ENCODE measurements around the gene LIX1L. TPM values are rescaled to one million over a fixed set of nuclear protein-coding genes. Genes with fewer than 3 reads are reported as not detected.
A peak's percentile ranks its signal among the peaks of the same experiment; 100 is the strongest.

The LIX1L gene
- total and polyA plus RNA-seq, 3 experiments from 2014 or later = 33.5 to 42.6 (median 41.8) TPM

DNA sequence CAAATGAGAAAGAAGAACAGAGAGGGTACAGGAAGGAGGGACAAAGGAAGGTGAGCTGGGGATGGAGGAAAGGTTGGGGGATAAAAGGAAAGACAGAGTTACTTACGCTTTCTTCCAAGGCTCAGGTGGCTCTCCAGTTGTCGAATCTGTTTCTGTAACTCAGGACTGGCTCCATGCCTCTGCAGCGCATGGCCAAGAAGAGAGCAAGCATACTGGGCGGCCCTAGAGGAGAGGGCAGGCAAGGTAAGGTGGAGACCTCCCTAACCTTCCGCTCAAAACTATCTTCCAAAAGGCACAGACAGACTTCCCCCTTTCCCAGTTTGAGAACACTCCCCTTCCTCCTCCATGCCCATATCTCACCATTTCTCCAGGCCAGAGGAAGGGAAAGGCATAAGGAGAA lies 40.2 kb downstream of the LIX1L start:
- H3K4me1 ChIP-seq (ENCODE audit: insufficient read depth, low read length) = peaks cover 21% of the 10 kb centered on the region
- Mint-ChIP-seq H3K9me3 (no peaks in the 10 kb centered on the region), H3K27ac (peak overlapping the region in 7 of 8 donors; percentile 83 to 98 (median 96)), H3K27me3 (no peaks in the 10 kb centered on the region), H3K36me3 (peaks cover 0 to 59% (median 12%) of the 10 kb centered on the region in 3 donors), H3K4me3 (peak overlapping the region; percentile 90 to 100 (median 97)), H3K4me1 (peaks cover 55 to 69% (median 60%) of the 10 kb centered on the region in 3 donors)
- no peak for DNase-seq
- CTCF ChIA-PET = interaction anchor here (1.2 to 2.1 kb wide), 4 partner anchors 10 to 72 kb away, joined by 3 to 9 read pairs (median 6); partner anchors contain the start of genes NUDT17 and RBM8A
- H3K9me3 ChIP-seq (ENCODE audit: low read length) = no peaks in the 10 kb centered on the region
- peak overlapping the region; percentile 85 for H3K4me3 ChIP-seq (ENCODE audit: low read length)
- peak overlapping the region; percentile 68 for H3K27ac ChIP-seq (ENCODE audit: low read depth, low read length)
- POLR2A ChIA-PET = interaction anchor here (2.0 to 2.5 kb wide), 5 partner anchors 10 to 79 kb away, joined by 8 to 45 read pairs (median 16); partner anchors contain the start of genes ANKRD34A, PIAS3, POLR3GL and RBM8A
- peaks cover 6% of the 10 kb centered on the region for H3K36me3 ChIP-seq (ENCODE audit: insufficient read depth, low read length)
- no peaks in the 10 kb centered on the region for H3K27me3 ChIP-seq (ENCODE audit: insufficient read depth, low read length, poor library complexity, severe bottlenecking)

DNA sequence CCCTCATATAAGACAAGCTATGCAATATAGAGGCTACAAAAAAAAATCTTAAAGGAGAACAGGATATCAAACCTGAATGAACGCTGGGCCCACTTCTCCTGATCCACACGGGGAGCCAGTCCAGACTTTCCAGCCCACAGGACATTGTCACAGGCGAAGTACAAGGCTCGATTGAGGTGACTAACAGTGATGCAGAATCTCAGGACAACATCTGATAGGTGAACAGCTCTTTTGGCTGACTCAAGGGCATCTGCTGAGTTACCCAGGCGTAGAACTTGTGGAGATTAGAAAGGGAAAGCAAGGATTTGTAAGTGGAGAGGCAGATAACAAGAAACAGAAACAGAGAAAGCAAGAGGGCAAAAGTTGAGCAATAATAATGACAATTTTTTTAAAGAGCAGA lies 41.1 kb downstream of the LIX1L start:
- H3K4me3 Mint-ChIP-seq = peak overlapping the region; percentile 70 to 100 (median 97)
- Histone ChIP-seq H3K4me3 (ENCODE audit: low read length) (no peak overlapping the region), H3K4me1 (ENCODE audit: insufficient read depth, low read length) (peaks cover 21% of the 10 kb centered on the region), H3K36me3 (ENCODE audit: insufficient read depth, low read length) (peaks cover 10% of the 10 kb centered on the region), H3K27ac (ENCODE audit: low read depth, low read length) (no peak overlapping the region), H3K9me3 (ENCODE audit: low read length) (no peaks in the 10 kb centered on the region), H3K27me3 (ENCODE audit: insufficient read depth, low read length, poor library complexity, severe bottlenecking) (no peaks in the 10 kb centered on the region)
- ChIA-PET POLR2A (interaction anchor here (1.8 kb wide), 1 partner anchor 10 kb away, joined by 9 read pairs; the partner anchor contains the start of gene RBM8A), CTCF (interaction anchor here (0.5 to 2.4 kb wide), 6 partner anchors 10 to 115 kb away, joined by 3 to 8 read pairs (median 4); partner anchors contain the start of genes NUDT17 and RBM8A)
- peaks cover 0 to 65% (median 14%) of the 10 kb centered on the region in 3 donors for H3K36me3 Mint-ChIP-seq
- H3K27me3 Mint-ChIP-seq = no peaks in the 10 kb centered on the region
- H3K9me3 Mint-ChIP-seq = no peaks in the 10 kb centered on the region
- H3K27ac Mint-ChIP-seq = peak overlapping the region in 7 of 8 donors; percentile 50 to 87 (median 85)
- DNase-seq = no peak
- peaks cover 55 to 69% (median 60%) of the 10 kb centered on the region in 3 donors for H3K4me1 Mint-ChIP-seq

DNA sequence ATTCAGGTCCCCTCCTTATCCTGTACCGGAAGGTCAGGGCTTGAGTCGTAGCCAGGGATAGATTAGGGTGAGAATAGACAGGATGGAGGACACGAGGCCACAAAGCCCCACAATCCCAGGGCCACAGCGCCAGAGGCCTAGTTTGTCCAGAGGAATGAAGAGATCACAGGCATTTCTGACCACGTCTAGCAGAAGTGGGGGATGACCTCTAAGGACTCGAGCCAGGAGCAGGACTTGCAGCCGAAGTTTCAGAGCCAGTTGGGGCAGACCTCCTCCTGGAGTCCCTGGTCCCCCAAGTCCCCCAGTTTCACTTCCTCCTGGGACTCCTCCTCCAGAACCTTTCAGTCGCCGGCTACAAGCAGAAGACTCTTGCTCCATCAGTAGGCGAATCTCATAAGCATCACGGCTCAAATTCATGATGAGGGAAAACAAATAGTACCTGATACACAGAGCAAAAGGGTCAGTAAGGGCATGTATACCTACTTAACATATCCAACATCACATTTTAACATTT lies 45.6 kb downstream of the LIX1L start:
- peaks cover 2% of the 10 kb centered on the region for H3K4me1 ChIP-seq (ENCODE audit: insufficient read depth, low read length)
- no peak overlapping the region for H3K4me3 ChIP-seq (ENCODE audit: low read length)
- H3K36me3 ChIP-seq (ENCODE audit: insufficient read depth, low read length) = peaks cover 17% of the 10 kb centered on the region
- DNase-seq = no peak
- H3K9me3 ChIP-seq (ENCODE audit: low read length) = no peaks in the 10 kb centered on the region
- Mint-ChIP-seq H3K27ac (no peak overlapping the region), H3K4me3 (no peak overlapping the region), H3K9me3 (no peaks in the 10 kb centered on the region), H3K4me1 (peaks cover 28 to 36% (median 35%) of the 10 kb centered on the region in 3 donors), H3K36me3 (peaks cover 0 to 61% (median 26%) of the 10 kb centered on the region in 3 donors), H3K27me3 (no peaks in the 10 kb centered on the region)
- POLR2A ChIA-PET = interaction anchor here (0.7 kb wide), 1 partner anchor 95 kb away, joined by 8 read pairs; no protein-coding TSS in a partner anchor
- no peaks in the 10 kb centered on the region for H3K27me3 ChIP-seq (ENCODE audit: insufficient read depth, low read length, poor library complexity, severe bottlenecking)
- CTCF ChIA-PET = interaction anchor here (1.2 to 5.7 kb wide), 2 partner anchors 67 kb away, joined by 3 to 42 read pairs; partner anchors contain the start of gene NUDT17
- H3K27ac ChIP-seq (ENCODE audit: low read depth, low read length) = no peak overlapping the region

DNA sequence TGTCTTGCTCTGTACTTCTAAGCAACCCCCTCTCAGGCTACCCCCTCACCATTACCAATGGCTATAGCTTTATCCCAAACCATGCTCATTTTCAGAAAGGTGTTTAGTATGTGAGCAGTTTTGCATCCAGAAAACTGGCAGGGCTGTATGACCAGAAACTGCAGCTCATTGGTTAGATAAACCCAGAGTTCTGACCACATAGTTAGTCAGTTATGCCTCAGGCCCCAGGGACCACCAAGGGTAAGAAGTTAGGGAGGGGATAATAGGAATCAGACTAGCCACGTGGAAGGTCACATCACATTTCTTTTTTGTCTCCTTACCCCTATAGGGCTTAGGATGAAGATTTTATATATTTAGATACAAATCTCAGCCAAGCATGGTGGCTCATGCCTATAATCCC lies 49.2 kb downstream of the LIX1L start:
- H3K4me1 ChIP-seq (ENCODE audit: insufficient read depth, low read length) = no peaks in the 10 kb centered on the region
- H3K27ac ChIP-seq (ENCODE audit: low read depth, low read length) = no peak overlapping the region
- no peak overlapping the region for H3K4me3 ChIP-seq (ENCODE audit: low read length)
- H3K4me3 Mint-ChIP-seq = no peak overlapping the region
- ChIA-PET CTCF (interaction anchor here (0.7 to 5.7 kb wide), 12 partner anchors 13 to 95 kb away, joined by 3 to 42 read pairs (median 4); partner anchors contain the start of genes NUDT17 and PIAS3), POLR2A (interaction anchor here (0.6 kb wide), 1 partner anchor 51 kb away, joined by 3 read pairs; no protein-coding TSS in a partner anchor)
- peaks cover 0 to 3% of the 10 kb centered on the region in 2 donors for H3K27me3 Mint-ChIP-seq
- peaks cover 0 to 34% (median 16%) of the 10 kb centered on the region in 3 donors for H3K36me3 Mint-ChIP-seq
- H3K9me3 Mint-ChIP-seq = no peaks in the 10 kb centered on the region
- DNase-seq = no peak
- peaks cover 12% of the 10 kb centered on the region for H3K36me3 ChIP-seq (ENCODE audit: insufficient read depth, low read length)
- no peaks in the 10 kb centered on the region for H3K9me3 ChIP-seq (ENCODE audit: low read length)
- H3K27me3 ChIP-seq (ENCODE audit: insufficient read depth, low read length, poor library complexity, severe bottlenecking) = no peaks in the 10 kb centered on the region
- peaks cover 9 to 11% (median 10%) of the 10 kb centered on the region in 3 donors for H3K4me1 Mint-ChIP-seq
- H3K27ac Mint-ChIP-seq = no peak overlapping the region

DNA sequence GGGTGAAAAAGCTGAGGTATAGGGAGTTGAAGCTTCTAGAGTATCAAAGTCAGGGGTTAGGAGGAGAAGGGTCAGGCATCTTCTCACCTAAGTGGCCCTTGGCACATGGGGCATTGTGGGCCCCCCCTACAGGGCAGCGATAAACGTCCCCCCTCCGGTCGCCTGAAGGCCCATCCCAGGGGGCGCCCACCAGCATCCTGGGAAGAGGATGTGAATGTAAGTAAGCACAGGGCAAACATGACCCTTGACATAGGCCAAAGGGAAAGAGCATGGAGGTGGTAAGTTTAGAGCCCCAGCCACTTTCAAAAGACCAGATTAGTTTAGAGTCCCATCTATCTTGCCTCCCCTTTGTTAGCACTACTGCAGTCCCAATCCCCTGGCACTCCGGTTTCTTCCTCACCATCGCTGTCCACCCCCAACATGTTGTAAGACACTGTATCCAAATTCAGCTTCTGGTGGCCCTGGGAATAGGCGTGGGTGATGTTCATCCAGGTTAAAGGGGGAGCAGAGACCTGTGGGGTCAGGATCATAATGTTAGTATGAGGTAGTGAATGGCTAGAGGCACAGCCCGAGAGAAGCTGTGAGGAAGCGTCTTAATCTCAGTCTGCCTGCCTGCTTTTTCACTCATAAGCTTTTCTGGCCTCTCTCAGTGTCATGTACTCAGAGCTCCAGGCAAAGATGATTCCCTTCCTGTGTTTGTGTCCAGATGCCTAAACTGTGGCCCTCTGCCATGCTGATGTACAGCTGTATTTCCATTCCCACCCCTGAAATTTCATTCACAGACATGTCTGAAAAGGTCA lies 50.7 kb downstream of the LIX1L start:
- peaks cover 0 to 24% (median 17%) of the 10 kb centered on the region in 3 donors for H3K36me3 Mint-ChIP-seq
- POLR2A ChIA-PET = interaction anchor here (0.9 kb wide), 1 partner anchor 62 kb away, joined by 7 read pairs; the partner anchor contains the start of gene NUDT17
- DNase-seq = no peak

DNA sequence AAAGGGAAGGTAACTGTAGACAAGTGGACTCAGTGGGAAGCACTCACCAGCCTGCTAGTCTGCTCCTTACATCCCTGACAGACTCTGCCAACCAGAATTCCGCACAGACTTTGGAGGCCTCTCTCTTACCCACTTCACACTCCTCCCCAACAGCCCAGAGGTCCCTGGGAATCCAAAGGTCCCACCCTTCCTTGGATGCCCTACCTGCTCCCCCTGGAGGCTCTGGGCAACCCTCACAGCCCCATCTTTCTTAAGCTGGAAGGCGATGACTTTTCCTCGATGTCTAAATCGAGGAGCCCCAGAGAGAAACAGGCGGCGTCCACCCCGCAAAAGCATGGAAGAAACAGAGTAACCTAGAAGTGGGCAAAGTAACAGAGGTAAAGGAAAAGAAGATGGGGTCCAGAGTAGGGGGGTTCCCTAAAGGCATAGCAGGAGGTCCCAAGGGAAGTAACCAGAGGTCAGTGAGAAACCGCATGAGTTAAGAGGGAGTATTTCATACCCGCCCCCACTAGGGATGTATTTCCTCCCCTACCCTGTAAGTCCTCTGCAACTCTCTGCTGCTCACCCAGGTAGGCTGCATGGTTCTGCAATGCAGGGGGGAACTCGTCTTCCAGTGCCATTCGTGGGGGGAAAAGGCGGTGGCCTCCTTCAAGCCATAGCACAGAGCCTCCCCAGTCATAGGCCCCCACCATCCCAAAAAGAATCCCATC lies 56.4 kb downstream of the LIX1L start:
- Mint-ChIP-seq H3K9me3 (no peaks in the 10 kb centered on the region), H3K4me1 (no peaks in the 10 kb centered on the region), H3K27me3 (peaks cover 0 to 3% of the 10 kb centered on the region in 2 donors), H3K27ac (no peak overlapping the region), H3K4me3 (no peak overlapping the region), H3K36me3 (peaks cover 0 to 13% (median 5%) of the 10 kb centered on the region in 3 donors)
- Histone ChIP-seq H3K4me3 (ENCODE audit: low read length) (no peak overlapping the region), H3K9me3 (ENCODE audit: low read length) (no peaks in the 10 kb centered on the region), H3K27ac (ENCODE audit: low read depth, low read length) (no peak overlapping the region), H3K4me1 (ENCODE audit: insufficient read depth, low read length) (no peaks in the 10 kb centered on the region), H3K36me3 (ENCODE audit: insufficient read depth, low read length) (no peaks in the 10 kb centered on the region), H3K27me3 (ENCODE audit: insufficient read depth, low read length, poor library complexity, severe bottlenecking) (no peaks in the 10 kb centered on the region)
- CTCF ChIA-PET = no interaction called here
- DNase-seq = no peak
- POLR2A ChIA-PET = no interaction called here

More for the DNA sequence above, 50.7 kb downstream of the LIX1L start:
- no peak overlapping the region for H3K4me3 ChIP-seq (ENCODE audit: low read length)
- no peaks in the 10 kb centered on the region for H3K9me3 Mint-ChIP-seq
- H3K4me1 ChIP-seq (ENCODE audit: insufficient read depth, low read length) = no peaks in the 10 kb centered on the region
- H3K4me1 Mint-ChIP-seq = peaks cover 4 to 11% (median 6%) of the 10 kb centered on the region in 3 donors
- CTCF ChIA-PET = interaction anchor here (1.0 to 5.7 kb wide), 5 partner anchors 8 to 62 kb away, joined by 3 to 42 read pairs (median 4); partner anchors contain the start of gene NUDT17
- no peaks in the 10 kb centered on the region for H3K9me3 ChIP-seq (ENCODE audit: low read length)
- no peak overlapping the region for H3K27ac Mint-ChIP-seq
- H3K4me3 Mint-ChIP-seq = no peak overlapping the region
- H3K27me3 Mint-ChIP-seq = peaks cover 0 to 3% of the 10 kb centered on the region in 2 donors
- H3K27ac ChIP-seq (ENCODE audit: low read depth, low read length) = no peak overlapping the region
- H3K36me3 ChIP-seq (ENCODE audit: insufficient read depth, low read length) = peaks cover 10% of the 10 kb centered on the region
- H3K27me3 ChIP-seq (ENCODE audit: insufficient read depth, low read length, poor library complexity, severe bottlenecking) = no peaks in the 10 kb centered on the region

DNA sequence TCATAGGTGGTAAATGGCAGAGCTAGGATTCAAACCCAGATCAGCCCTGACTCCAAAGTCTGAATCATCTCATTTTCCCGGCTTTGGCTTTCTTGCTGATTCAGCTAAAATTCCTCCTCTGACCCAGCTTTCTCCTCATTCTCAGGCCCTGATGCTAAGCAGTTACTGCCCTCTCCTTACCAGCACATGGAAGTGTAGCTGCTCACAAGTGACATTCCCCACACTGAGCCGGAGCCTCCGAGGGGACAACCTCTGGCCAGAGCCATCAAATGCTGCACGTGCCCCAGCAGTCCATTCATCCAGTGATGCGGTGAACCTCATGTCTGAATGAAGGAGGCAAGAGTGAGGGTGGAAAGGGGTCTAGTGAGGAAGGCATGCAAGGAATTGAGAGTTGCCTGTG lies 59.1 kb downstream of the LIX1L start:
- DNase-seq = no peak
- Histone ChIP-seq H3K4me3 (ENCODE audit: low read length) (no peak overlapping the region), H3K27ac (ENCODE audit: low read depth, low read length) (no peak overlapping the region), H3K27me3 (ENCODE audit: insufficient read depth, low read length, poor library complexity, severe bottlenecking) (no peaks in the 10 kb centered on the region), H3K36me3 (ENCODE audit: insufficient read depth, low read length) (no peaks in the 10 kb centered on the region), H3K4me1 (ENCODE audit: insufficient read depth, low read length) (no peaks in the 10 kb centered on the region), H3K9me3 (ENCODE audit: low read length) (no peaks in the 10 kb centered on the region)
- Mint-ChIP-seq H3K9me3 (no peaks in the 10 kb centered on the region), H3K36me3 (peaks cover 0 to 15% (median 7%) of the 10 kb centered on the region in 3 donors), H3K27ac (no peak overlapping the region), H3K4me3 (no peak overlapping the region), H3K4me1 (no peaks in the 10 kb centered on the region), H3K27me3 (no peaks in the 10 kb centered on the region)
- ChIA-PET CTCF (interaction anchor here (0.9 to 1.8 kb wide), 4 partner anchors 9 to 39 kb away, joined by 3 to 5 read pairs (median 4); partner anchors contain the start of gene PIAS3), POLR2A (interaction anchor here (0.7 kb wide), 1 partner anchor 109 kb away, joined by 3 read pairs; no protein-coding TSS in a partner anchor)
